ENCODE measurements around the gene CHRND.

DNA sequence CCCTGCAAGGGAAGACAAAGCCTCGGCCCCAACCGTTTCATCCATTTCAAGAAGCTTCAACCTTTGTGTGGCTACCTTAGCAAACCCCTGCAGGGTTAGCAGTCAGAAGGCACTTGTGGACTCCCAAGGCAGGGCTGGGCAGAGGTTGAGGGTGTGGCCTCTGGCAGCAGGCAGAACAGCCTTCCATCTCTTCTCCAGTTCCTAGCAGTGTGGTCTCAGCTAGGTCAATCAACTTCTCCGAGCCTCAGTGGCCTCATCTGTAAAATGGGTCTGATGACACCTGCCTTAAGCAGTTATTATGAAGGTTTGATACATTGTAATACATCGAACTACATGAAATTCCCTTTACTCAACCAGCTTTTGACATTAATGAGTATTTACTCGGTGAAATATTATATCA is 12.6 kb upstream of the CHRND start:
- TF ChIP-seq CEBPB (IDR thresholded peaks at IDR 0.05) (no peak), FOXM1 (IDR thresholded peaks at IDR 0.05; ENCODE audit: borderline replicate concordance, low read depth) (no peak), TAF1 (IDR thresholded peaks at IDR 0.05; ENCODE audit: low read depth) (no peak), EGR1 (IDR thresholded peaks at IDR 0.05) (no peak), EP300 (IDR thresholded peaks at IDR 0.05; ENCODE audit: borderline replicate concordance) (no peak), TCF12 (IDR thresholded peaks at IDR 0.05; ENCODE audit: low read depth) (no peak), RAD21 (IDR thresholded peaks at IDR 0.05; ENCODE audit: low read depth) (no peak), TEAD4 (IDR thresholded peaks at IDR 0.05) (no peak)
- TF ChIP-seq, protein P1, sequence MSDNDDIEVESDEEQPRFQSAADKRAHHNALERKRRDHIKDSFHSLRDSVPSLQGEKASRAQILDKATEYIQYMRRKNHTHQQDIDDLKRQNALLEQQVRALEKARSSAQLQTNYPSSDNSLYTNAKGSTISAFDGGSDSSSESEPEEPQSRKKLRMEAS (IDR thresholded peaks at IDR 0.05), result no peak
- TF ChIP-seq, protein P2, sequence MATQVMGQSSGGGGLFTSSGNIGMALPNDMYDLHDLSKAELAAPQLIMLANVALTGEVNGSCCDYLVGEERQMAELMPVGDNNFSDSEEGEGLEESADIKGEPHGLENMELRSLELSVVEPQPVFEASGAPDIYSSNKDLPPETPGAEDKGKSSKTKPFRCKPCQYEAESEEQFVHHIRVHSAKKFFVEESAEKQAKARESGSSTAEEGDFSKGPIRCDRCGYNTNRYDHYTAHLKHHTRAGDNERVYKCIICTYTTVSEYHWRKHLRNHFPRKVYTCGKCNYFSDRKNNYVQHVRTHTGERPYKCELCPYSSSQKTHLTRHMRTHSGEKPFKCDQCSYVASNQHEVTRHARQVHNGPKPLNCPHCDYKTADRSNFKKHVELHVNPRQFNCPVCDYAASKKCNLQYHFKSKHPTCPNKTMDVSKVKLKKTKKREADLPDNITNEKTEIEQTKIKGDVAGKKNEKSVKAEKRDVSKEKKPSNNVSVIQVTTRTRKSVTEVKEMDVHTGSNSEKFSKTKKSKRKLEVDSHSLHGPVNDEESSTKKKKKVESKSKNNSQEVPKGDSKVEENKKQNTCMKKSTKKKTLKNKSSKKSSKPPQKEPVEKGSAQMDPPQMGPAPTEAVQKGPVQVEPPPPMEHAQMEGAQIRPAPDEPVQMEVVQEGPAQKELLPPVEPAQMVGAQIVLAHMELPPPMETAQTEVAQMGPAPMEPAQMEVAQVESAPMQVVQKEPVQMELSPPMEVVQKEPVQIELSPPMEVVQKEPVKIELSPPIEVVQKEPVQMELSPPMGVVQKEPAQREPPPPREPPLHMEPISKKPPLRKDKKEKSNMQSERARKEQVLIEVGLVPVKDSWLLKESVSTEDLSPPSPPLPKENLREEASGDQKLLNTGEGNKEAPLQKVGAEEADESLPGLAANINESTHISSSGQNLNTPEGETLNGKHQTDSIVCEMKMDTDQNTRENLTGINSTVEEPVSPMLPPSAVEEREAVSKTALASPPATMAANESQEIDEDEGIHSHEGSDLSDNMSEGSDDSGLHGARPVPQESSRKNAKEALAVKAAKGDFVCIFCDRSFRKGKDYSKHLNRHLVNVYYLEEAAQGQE (IDR thresholded peaks at IDR 0.05; ENCODE audit: low read depth), result no peak
